Right atrium auricular region (tissue), 2 donors: ENCODE results near the gene EYA2. TPM values are rescaled to one million over a fixed set of nuclear protein-coding genes. Genes with fewer than 3 reads are reported as not detected.

Experiments used
- DNase-seq: peaks from one replicate; pipeline ENCODE4 v3.0.0-alpha.2; 2019; ENCODE audit warnings: low spot score
- H3K27ac ChIP-seq, 2 donors: fragments of 200-600 bp; sonication (generic); 1 replicate in 1 of 2; 2 replicates in 1 of 2; pipeline ENCODE4 v1.5.1; 2016 to 2019
- H3K27me3 ChIP-seq, 2 donors: fragments of 200-600 bp; sonication (generic); one replicate each; pipeline versions ENCODE4 v1.5.1 to v1.6.0; 2017 to 2019
- H3K36me3 ChIP-seq: fragments of 200-600 bp; sonication (generic); one replicate; pipeline ENCODE4 v1.5.1; 2016
- H3K4me1 ChIP-seq, 2 donors: fragments of 200-600 bp; sonication (generic); one replicate each; pipeline versions ENCODE4 v1.5.1 to v1.6.0; 2017 to 2019
- H3K4me3 ChIP-seq, 2 donors: fragments of 200-600 bp; sonication (generic); 1 replicate in 1 of 2; 2 replicates in 1 of 2; pipeline ENCODE4 v1.5.1; 2017 to 2019; ENCODE audit warnings: mild to moderate bottlenecking in 1 of 2, moderate library complexity in 1 of 2
- H3K9me3 ChIP-seq, 2 donors: fragments of 200-600 bp; sonication (generic); one replicate each; pipeline ENCODE4 v1.5.1; 2019
- total RNA-seq, 2 donors: library from RNA; depleted of rRNA; stranded (reverse); fragments of >200 nt; gene quantifications; one replicate each; pipeline ENCODE4 v1.1.0, GENCODE V29; 2016
- TF ChIP-seq, protein P1 (sequence below), 2 donors: fragments of 200-600 bp; sonication (generic); IDR thresholded peaks; one replicate each; pipeline ENCODE4 v1.5.1; 2019; ENCODE audit warnings: antibody characterized with exemption in 2 of 2

The EYA2 gene
- total RNA-seq, 2 donors from 2014 or later = 0.30 to 2.6 TPM

DNA sequence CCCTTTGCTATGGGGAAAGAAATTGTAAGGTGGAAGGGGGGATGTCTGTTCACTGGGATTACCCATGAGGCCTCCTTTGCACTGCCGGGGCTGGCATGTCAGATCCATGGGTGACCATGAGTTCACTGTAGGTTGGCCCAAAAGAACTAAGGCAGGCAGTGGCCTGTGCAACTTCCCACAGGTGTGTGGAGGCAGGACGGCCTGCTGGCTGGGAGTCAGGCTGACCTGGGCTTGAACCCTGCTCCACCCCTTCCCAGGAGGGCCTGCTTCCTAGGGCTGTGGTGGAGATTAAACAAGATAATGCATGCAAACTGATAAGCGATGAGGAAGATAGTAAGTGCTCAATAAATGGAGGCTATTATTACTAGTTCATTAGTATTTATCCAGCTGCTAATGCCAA lies 163.0 kb downstream of the EYA2 start:
- no peak for DNase-seq
- Histone ChIP-seq H3K4me3 (no peak overlapping the region), H3K36me3 (no peaks in the 10 kb centered on the region), H3K27ac (no peak overlapping the region), H3K27me3 (no peaks in the 10 kb centered on the region), H3K4me1 (no peaks in the 10 kb centered on the region), H3K9me3 (no peaks in the 10 kb centered on the region)
- TF ChIP-seq, protein P1, sequence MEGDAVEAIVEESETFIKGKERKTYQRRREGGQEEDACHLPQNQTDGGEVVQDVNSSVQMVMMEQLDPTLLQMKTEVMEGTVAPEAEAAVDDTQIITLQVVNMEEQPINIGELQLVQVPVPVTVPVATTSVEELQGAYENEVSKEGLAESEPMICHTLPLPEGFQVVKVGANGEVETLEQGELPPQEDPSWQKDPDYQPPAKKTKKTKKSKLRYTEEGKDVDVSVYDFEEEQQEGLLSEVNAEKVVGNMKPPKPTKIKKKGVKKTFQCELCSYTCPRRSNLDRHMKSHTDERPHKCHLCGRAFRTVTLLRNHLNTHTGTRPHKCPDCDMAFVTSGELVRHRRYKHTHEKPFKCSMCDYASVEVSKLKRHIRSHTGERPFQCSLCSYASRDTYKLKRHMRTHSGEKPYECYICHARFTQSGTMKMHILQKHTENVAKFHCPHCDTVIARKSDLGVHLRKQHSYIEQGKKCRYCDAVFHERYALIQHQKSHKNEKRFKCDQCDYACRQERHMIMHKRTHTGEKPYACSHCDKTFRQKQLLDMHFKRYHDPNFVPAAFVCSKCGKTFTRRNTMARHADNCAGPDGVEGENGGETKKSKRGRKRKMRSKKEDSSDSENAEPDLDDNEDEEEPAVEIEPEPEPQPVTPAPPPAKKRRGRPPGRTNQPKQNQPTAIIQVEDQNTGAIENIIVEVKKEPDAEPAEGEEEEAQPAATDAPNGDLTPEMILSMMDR (IDR thresholded peaks at IDR 0.05) = no peak

DNA sequence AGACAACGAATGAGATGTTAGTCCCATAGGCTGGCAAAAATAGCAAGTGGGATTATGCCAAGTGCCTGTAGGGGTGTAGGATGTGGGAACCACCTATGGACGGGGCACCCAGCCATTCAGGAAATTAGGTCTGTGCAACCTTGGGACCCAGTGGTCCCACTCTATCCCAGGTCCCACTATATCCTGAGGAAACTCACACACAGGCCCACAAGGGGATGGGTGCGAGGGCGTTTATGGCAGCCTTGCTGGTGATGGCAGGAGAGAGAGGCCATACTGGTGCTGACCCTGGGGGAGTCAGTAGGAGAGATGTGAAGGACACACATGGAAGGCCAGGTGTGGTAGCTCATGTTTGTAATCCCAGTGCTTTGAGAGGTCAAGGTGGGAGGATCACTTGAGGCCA lies 163.6 kb downstream of the EYA2 start:
- Histone ChIP-seq H3K36me3 (no peaks in the 10 kb centered on the region), H3K27ac (no peak overlapping the region), H3K4me1 (no peaks in the 10 kb centered on the region), H3K4me3 (no peak overlapping the region), H3K9me3 (no peaks in the 10 kb centered on the region), H3K27me3 (no peaks in the 10 kb centered on the region)
- TF ChIP-seq, protein P1 (IDR thresholded peaks at IDR 0.05) = no peak
- no peak for DNase-seq

DNA sequence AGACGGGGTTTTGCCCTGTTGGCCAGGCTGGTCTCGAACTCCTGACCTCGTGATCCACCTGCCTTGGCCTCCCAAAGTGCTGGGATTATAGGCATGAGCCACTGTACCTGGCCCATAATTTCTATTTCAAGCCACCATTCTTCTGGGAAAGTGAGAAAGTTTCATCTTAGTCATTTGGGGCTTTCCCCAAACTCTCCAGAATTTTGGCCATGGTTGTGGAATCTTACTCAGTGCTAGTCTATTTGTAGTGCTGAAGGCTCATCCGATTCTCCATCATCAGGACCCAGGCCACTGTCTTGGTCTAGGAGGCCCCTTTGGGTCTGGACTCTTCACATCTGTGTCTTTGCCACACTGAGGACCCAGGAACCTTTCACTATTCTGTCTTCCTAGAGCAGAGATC lies 164.9 kb downstream of the EYA2 start:
- DNase-seq = no peak
- no peak overlapping the region for H3K4me3 ChIP-seq
- H3K27ac ChIP-seq = no peak overlapping the region
- TF ChIP-seq, protein P1 (IDR thresholded peaks at IDR 0.05) = no peak
- no peaks in the 10 kb centered on the region for H3K27me3 ChIP-seq
- H3K9me3 ChIP-seq = no peaks in the 10 kb centered on the region
- no peaks in the 10 kb centered on the region for H3K4me1 ChIP-seq
- no peaks in the 10 kb centered on the region for H3K36me3 ChIP-seq

DNA sequence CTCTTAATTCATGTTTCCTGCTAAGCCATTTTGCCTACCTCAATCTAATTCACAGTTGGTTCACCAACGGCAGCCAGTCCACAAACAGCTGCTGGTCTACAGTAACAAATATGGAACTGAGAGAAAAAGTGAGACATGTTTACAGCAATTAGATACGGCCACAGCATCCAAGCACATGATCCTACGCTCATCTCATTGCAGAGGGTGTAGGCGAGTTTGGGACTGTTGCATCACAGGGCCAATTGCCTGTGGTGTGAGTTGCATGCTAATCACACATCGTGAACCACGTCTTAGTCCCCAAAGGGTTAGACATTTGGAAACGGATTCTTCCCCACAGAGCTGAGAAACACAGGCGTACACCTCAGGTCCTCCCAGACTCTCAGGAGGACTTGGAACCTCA lies 166.9 kb downstream of the EYA2 start:
- peaks cover 0 to 2% of the 10 kb centered on the region in 2 donors for H3K9me3 ChIP-seq
- TF ChIP-seq, protein P1 (IDR thresholded peaks at IDR 0.05) = no peak
- H3K27me3 ChIP-seq = no peaks in the 10 kb centered on the region
- H3K4me3 ChIP-seq = no peak overlapping the region
- H3K36me3 ChIP-seq = no peaks in the 10 kb centered on the region
- no peaks in the 10 kb centered on the region for H3K4me1 ChIP-seq
- no peak overlapping the region for H3K27ac ChIP-seq
- DNase-seq = no peak

DNA sequence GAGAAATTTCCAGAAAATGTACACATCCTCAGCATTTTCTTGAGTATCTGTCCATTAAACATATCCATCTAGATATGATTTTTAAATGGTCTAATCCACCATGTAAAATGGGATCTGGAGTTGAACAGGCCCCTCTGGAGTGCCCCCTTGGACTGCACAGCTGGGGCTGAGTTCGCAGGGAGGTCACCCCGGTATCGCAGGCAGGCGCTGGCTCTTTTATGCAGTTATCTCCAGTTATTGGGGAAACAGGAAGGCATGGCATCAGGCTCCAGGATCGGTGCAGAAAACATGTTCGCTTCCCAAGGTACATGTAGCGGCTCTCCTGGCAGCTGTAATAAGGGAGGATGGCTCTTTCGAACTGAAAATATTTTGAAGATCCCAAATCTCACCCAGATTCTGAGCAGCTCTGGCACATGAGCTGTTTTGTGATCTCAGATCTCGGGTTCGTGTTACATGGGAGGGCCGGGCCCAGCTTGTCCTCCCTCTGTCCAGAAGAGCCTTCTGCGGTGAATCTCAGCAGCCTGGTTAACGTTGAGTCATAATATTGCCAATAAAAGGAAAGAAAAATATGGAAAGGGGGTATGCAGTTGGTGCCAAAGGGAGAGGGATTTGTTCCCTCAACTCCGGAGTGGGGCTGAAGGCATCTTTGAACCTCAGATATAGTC lies 167.7 kb downstream of the EYA2 start:
- TF ChIP-seq, protein P1 (IDR thresholded peaks at IDR 0.05) = no peak
- no peaks in the 10 kb centered on the region for H3K36me3 ChIP-seq
- no peaks in the 10 kb centered on the region for H3K4me1 ChIP-seq
- DNase-seq = no peak
- no peaks in the 10 kb centered on the region for H3K27me3 ChIP-seq
- no peak overlapping the region for H3K4me3 ChIP-seq
- H3K27ac ChIP-seq = no peak overlapping the region
- peaks cover 0 to 10% of the 10 kb centered on the region in 2 donors for H3K9me3 ChIP-seq

DNA sequence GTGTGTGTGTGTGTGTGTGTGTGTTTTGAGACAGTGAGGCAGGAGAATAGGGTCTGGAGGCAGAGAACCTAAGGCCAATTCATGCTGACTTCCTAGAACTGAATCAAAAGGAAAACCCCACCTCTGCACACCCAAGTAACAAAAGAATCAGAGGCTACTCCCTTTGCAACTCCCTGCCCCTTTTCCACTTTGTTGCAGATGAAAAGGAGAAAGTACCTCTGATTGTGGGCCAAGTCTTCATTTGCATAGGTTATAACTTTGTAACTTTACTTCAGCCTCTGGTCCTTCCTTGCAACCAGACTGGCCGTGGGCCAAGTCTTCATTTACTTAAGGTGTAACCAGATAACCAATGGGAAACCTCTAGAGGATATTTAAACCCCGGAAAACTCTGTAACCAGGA lies 168.8 kb downstream of the EYA2 start:
- no peak overlapping the region for H3K4me3 ChIP-seq
- no peak for DNase-seq
- no peaks in the 10 kb centered on the region for H3K36me3 ChIP-seq
- TF ChIP-seq, protein P1 (IDR thresholded peaks at IDR 0.05) = no peak
- H3K27me3 ChIP-seq = no peaks in the 10 kb centered on the region
- no peak overlapping the region for H3K27ac ChIP-seq
- H3K4me1 ChIP-seq = no peaks in the 10 kb centered on the region
- H3K9me3 ChIP-seq = peaks cover 5 to 21% of the 10 kb centered on the region in 2 donors
